ENCODE measurements around the gene MTF2.

GRCh38 chr1:93123201-93123783 is 44.2 kb downstream of the MTF2 start:
- no peak for TF ChIP-seq POLR2A (IDR thresholded peaks at IDR 0.05; ENCODE audit: extremely low read depth, insufficient read length)
- TF ChIP-seq CTCF (IDR thresholded peaks at IDR 0.05; ENCODE audit: low read depth, low read length), result no peak
- no peak for TF ChIP-seq MAX (IDR thresholded peaks at IDR 0.05; ENCODE audit: low read depth, low read length)

Data from NB4 (cell line).